ENCODE results near the gene PIGX. TPM values are rescaled to one million over a fixed set of nuclear protein-coding genes. Genes with fewer than 3 reads are reported as not detected.
"Not testable (repeated sequence)": the region's sequence is repeated elsewhere in the genome, so short reads cannot be mapped to it uniquely, and the experiment has no call there.

The PIGX gene
- total RNA-seq, 1 donor from 2014 or later, result 28.3 TPM

DNA sequence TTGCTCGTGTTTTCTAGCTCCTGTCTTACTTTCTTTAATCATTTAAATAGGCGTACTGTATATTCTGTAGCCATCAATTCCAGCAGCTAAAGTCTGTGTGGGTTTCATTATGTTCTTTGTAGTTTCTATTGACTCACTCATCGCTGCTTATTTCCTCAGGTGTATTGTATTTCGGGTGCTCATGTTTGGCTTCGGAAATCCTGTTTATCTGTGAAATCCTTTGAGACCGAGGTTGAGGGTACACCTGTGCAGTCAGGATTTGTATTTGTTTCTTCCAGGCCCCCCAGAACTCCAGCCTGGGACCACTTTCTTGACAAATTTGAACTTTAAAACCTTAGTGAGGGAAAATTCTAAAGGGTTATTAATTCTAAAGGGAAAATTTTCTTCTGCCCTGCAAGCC, 25.5 kb downstream of the PIGX start:
- Mint-ChIP-seq H3K27me3 (no peaks in the 10 kb centered on the region), H3K4me1 (ENCODE audit: low read depth) (peaks cover 10% of the 10 kb centered on the region), H3K4me3 (ENCODE audit: low read depth) (no peak overlapping the region), H3K9me3 (ENCODE audit: low read depth) (peaks cover 5% of the 10 kb centered on the region), H3K36me3 (ENCODE audit: insufficient read depth) (peaks cover 16% of the 10 kb centered on the region), H3K27ac (peak overlapping the region; percentile 52)
- TF ChIP-seq, protein P1, sequence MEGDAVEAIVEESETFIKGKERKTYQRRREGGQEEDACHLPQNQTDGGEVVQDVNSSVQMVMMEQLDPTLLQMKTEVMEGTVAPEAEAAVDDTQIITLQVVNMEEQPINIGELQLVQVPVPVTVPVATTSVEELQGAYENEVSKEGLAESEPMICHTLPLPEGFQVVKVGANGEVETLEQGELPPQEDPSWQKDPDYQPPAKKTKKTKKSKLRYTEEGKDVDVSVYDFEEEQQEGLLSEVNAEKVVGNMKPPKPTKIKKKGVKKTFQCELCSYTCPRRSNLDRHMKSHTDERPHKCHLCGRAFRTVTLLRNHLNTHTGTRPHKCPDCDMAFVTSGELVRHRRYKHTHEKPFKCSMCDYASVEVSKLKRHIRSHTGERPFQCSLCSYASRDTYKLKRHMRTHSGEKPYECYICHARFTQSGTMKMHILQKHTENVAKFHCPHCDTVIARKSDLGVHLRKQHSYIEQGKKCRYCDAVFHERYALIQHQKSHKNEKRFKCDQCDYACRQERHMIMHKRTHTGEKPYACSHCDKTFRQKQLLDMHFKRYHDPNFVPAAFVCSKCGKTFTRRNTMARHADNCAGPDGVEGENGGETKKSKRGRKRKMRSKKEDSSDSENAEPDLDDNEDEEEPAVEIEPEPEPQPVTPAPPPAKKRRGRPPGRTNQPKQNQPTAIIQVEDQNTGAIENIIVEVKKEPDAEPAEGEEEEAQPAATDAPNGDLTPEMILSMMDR (IDR thresholded peaks at IDR 0.05; ENCODE audit: unreplicated experiment), result no peak
- no peak for DNase-seq (ENCODE audit: low spot score, unreplicated experiment)

DNA sequence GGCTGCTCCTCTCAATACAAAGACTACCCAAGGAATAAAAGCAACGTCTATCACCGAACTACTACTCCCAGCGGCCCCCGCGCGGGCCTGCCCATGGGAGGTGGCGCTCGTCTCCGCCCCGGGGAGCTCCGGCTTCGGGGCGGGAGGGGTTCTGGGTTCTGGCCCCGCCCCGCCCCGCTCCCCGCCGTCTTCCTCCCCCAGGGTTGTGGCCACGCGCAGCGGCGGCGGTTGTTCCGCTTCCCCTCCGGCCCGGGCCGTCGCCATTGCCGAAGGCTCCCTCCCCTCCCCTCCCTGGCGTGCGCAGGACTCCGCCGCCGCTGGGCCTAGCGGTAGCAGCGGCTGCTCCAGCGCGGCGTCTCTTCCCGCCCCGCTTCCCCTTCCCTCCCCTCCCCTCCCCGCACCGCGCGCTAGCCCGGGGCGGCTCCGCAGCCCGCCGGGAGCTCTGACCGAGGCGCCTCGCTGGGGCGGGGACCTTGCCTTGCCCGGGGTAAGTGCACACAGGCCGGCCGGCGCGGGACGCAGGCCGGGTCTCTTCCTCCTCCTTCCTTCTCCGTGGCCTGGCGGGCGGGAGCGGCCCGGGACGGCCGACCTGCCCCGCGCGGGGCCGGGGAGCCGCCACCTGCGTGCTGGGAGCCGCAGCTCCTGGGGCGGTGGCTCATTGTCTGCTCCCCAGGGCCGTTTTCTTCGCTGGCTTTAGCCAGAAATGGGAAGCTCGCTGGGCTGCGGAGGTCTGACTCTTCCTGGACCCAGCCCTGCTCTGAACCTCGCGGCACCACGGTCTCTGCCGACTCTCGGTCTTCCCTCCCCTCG, 27.7 kb downstream of the PIGX start, which contains the start of gene PAK2:
TSS of gene PAK2 (plus strand) at position 187 of the 810 bp plus-strand sequence. CDS start 42,790 bp downstream, outside the sequence.
- DNase-seq (ENCODE audit: low spot score, unreplicated experiment), result peak; percentile 71
- H3K27ac Mint-ChIP-seq, result peak within 1 kb of the TSS; percentile 99
- H3K9me3 Mint-ChIP-seq (ENCODE audit: low read depth), result peaks cover 5% of the 10 kb centered on the region
- H3K27me3 Mint-ChIP-seq, result no peaks in the 10 kb centered on the region
- TF ChIP-seq, protein P1 (IDR thresholded peaks at IDR 0.05; ENCODE audit: unreplicated experiment), result no peak
- H3K4me3 Mint-ChIP-seq (ENCODE audit: low read depth), result peak within 1 kb of the TSS; percentile 97
- H3K36me3 Mint-ChIP-seq (ENCODE audit: insufficient read depth), result peaks cover 11% of the 10 kb centered on the region
- peaks cover 10% of the 10 kb centered on the region for H3K4me1 Mint-ChIP-seq (ENCODE audit: low read depth)

DNA sequence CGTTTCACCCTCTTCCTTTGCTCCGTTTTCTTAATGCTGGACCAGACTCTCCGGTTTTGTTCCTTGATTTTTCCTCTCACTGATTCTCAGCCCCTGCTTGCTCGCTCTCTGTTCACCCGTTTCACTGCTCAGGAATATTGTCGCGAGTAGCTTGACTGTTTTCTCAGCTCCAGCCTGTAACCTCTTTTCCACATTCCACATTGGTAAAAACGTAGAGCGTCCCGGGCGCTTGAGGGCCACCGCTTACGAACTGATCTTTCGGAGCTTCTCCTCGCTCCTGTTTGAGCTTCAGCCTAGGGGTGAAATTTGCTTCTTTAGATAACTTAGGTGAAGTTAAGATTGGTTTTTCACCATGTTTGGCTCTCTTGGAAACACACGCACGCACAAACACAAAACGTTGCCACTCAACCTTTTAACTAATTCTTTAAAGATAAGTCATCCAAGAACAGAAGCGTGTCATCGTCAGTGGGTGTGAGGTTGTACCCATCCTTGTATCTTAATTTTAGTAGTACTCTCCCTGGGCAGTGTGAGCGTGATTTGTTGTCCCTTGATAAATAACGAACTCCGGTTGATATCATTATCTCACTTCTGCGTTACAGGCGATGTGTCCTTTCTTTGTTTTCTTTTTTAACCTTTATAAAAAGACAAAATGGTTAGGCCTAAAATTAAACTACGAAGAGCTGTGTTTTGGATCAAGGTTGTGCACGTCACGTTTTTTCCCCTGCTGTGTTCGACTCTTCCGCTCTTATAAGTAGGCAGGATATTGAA, 28.5 kb downstream of the PIGX start:
- Mint-ChIP-seq H3K9me3 (ENCODE audit: low read depth) (peaks cover 5% of the 10 kb centered on the region), H3K36me3 (ENCODE audit: insufficient read depth) (peaks cover 9% of the 10 kb centered on the region), H3K4me3 (ENCODE audit: low read depth) (peak overlapping the region; percentile 97), H3K4me1 (ENCODE audit: low read depth) (peaks cover 10% of the 10 kb centered on the region), H3K27ac (peak overlapping the region; percentile 99), H3K27me3 (no peaks in the 10 kb centered on the region)
- TF ChIP-seq, protein P1 (IDR thresholded peaks at IDR 0.05; ENCODE audit: unreplicated experiment), result no peak
- DNase-seq (ENCODE audit: low spot score, unreplicated experiment), result no peak

DNA sequence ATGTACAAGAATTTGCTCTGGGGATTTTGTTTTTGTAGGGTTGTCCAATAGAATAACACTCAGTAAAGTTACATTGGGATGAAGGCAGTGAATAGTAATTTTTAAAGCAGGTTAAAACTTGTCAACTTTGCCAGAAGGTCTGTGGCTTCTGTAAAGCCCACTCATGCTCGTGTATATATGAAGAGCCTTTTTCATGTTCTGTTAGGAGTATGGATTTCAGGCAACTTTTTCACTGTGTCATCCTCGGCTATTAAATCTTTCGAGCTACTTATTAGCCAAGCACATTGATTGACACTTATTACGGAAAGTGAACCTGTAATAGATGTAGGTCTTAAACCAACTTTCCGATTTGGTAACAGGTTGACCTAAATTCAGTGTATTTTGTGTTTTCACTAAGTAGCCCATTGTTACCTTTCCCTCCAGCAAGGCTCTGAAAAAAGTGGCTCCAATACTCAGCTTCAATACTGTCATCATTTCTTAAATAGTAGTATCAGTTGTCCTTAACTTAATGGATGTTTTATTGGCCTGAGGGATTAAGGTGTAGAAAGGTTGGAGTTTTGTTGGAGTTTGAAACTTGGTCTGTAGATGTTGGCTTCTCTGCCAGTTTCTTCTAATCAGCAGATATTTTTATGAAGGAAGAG, 29.2 kb downstream of the PIGX start:
- Mint-ChIP-seq H3K4me1 (ENCODE audit: low read depth) (peaks cover 10% of the 10 kb centered on the region), H3K9me3 (ENCODE audit: low read depth) (peaks cover 5% of the 10 kb centered on the region), H3K27ac (peak overlapping the region; percentile 99), H3K27me3 (no peaks in the 10 kb centered on the region), H3K36me3 (ENCODE audit: insufficient read depth) (peaks cover 12% of the 10 kb centered on the region), H3K4me3 (ENCODE audit: low read depth) (peak overlapping the region; percentile 97)
- no peak for DNase-seq (ENCODE audit: low spot score, unreplicated experiment)
- TF ChIP-seq, protein P1 (IDR thresholded peaks at IDR 0.05; ENCODE audit: unreplicated experiment), result no peak

DNA sequence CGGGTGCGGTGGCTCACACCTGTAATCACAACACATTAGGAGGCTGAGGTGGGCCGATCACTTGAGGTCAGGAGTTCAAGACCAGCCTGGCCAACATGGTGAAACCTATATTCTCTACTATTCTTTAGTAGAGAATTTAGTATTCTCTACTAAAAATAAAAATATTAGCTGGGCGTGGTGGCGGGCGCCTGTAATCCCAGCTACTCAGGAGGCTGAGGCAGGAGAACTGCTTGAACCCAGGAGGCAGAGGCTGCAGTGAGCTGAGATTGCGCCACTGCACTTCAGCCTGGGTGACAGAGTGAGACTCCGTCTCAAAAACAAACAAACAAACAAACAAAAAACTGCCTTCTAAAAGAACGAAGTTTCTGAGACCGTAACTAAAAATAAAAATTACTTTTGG, 31.4 kb downstream of the PIGX start:
- DNase-seq (ENCODE audit: low spot score, unreplicated experiment); H3K4me3 Mint-ChIP-seq (ENCODE audit: low read depth); H3K27me3 Mint-ChIP-seq; H3K27ac Mint-ChIP-seq; H3K9me3 Mint-ChIP-seq (ENCODE audit: low read depth): not testable (repeated sequence)
- Mint-ChIP-seq H3K4me1 (ENCODE audit: low read depth) (peaks cover 10% of the 10 kb centered on the region), H3K36me3 (ENCODE audit: insufficient read depth) (peaks cover 17% of the 10 kb centered on the region)
